ENCODE data around the gene UNKL. TPM values are rescaled to one million over a fixed set of nuclear protein-coding genes. Genes with fewer than 3 reads are reported as not detected.

The UNKL gene
- total RNA-seq (2021; fragmentation: NEBNext Ultra II Directional; extraction: Animal tissue kit (Norgen Biotek cat#: 25700)) (31.8 and 32.1 TPM in 2 replicates), polyA plus RNA-seq (2011; rRNA removed) (25.1 and 32.0 TPM in 2 replicates), polyA minus RNA-seq (2011; rRNA and poly(A)+ RNA removed) (7.3 and 13.6 TPM in 2 replicates)
- 32.1 TPM for polyA plus RNA-seq (2011; cell fraction: cytosol; rRNA removed)
- 126 TPM for polyA plus RNA-seq (2011; cell fraction: nucleus; rRNA removed)
- polyA plus RNA-seq (2012, experiment 1 of 2) = 11.6 to 23.0 TPM (median 17.3 TPM) in 4 replicates
- 8.4 TPM for polyA plus RNA-seq (2012, experiment 2 of 2)
- 15.8 TPM for polyA plus RNA-seq (2013, experiment 1 of 2)
- 13.7 TPM for polyA plus RNA-seq (2013, experiment 2 of 2)
- 30.1 TPM for polyA minus RNA-seq (2011; cell fraction: cytosol; rRNA and poly(A)+ RNA removed)
- 31.8 TPM for polyA minus RNA-seq (2011; cell fraction: nucleus; rRNA and poly(A)+ RNA removed)
- long read RNA-seq, experiment 1, partial matches to known transcripts = 2 of 8 reads
- long read RNA-seq, experiment 1, other reads (novel, unspliced or antisense) = 4 of 8 reads
- long read RNA-seq, experiment 2, partial matches to known transcripts = 0 of 4 reads
- long read RNA-seq, experiment 2, other reads (novel, unspliced or antisense) = 4 of 4 reads

GRCh38 chr16:1414532-1415260, at the start of gene UNKL:
Gene UNKL, minus strand, starts transcription at chr16:1414704. Its CDS starts 13 bp downstream, at chr16:1414691.
- Histone ChIP-seq H3K56ac (replicated peaks; ENCODE audit: insufficient read length, low read depth, low read length) (peak within 1 kb of the TSS; percentile 46), H4K91ac (replicated peaks; ENCODE audit: insufficient read length, low read length) (peak within 1 kb of the TSS; percentile 15), H2BK20ac (ENCODE audit: low read length) (no peak within 1 kb of the TSS), H2BK120ac (replicated peaks; ENCODE audit: low read depth, low read length) (no peak within 1 kb of the TSS), H3K4me2 (ENCODE audit: insufficient read depth in 1 of 2, low read depth in 2 of 2, low read length in 2 of 2) (peak within 1 kb of the TSS; percentile 22 to 76), H3K27ac (ENCODE audit: low read depth, low read length) (no peak within 1 kb of the TSS; the same call in 1 of the 2 replicates), H3K14ac (ENCODE audit: insufficient read length) (no peak within 1 kb of the TSS), H2BK5ac (ENCODE audit: low read depth, low read length) (no peak within 1 kb of the TSS), H4K8ac (ENCODE audit: extremely low read depth, insufficient read depth, low read length) (peak within 1 kb of the TSS; percentile 86), H3K4ac (replicated peaks; ENCODE audit: insufficient read length, low read depth, low read length) (peak within 1 kb of the TSS; percentile 69), H2BK15ac (ENCODE audit: low read length) (no peak within 1 kb of the TSS), H3K18ac (ENCODE audit: extremely low read depth, low read length) (no peak within 1 kb of the TSS; the same call in 1 of the 2 replicates), H2BK12ac (ENCODE audit: low read depth, low read length) (peak within 1 kb of the TSS; percentile 60; the same call in 1 of the 2 replicates), H2AFZ (ENCODE audit: low read length) (no peak within 1 kb of the TSS), H3K4me1 (replicated peaks in 1 of 4; ENCODE audit: control insufficient read depth in 3 of 4, insufficient read depth in 4 of 4, low read length in 3 of 4) (peaks cover 0 to 3% (median 2%) of the 10 kb centered on the region in 4 experiments; a peak in 5 of 7 replicates), H3K27me3 (replicated peaks in 1 of 4; ENCODE audit: control insufficient read depth in 3 of 4, extremely low read depth in 1 of 4, insufficient read depth in 3 of 4, low read length in 3 of 4) (no peaks in the 10 kb centered on the region), H3K79me2 (ENCODE audit: control insufficient read depth in 1 of 2, insufficient read depth in 2 of 2, low read length in 2 of 2) (peaks cover under 1 to 14% of the 10 kb centered on the region in 2 experiments), H3K23ac (ENCODE audit: insufficient read length) (no peak within 1 kb of the TSS), H4K5ac (ENCODE audit: insufficient read length, low read depth, low read length) (peak within 1 kb of the TSS; percentile 60), H3K9me3 (ENCODE audit: insufficient read depth in 2 of 2, low read depth in 1 of 2, low read length in 1 of 2) (no peaks in the 10 kb centered on the region), H3K79me1 (ENCODE audit: low read depth, low read length) (peaks cover 4% of the 10 kb centered on the region; the same call in 1 of the 2 replicates), H3K4me3 (ENCODE audit: extremely low read depth in 1 of 4, insufficient read depth in 2 of 4, low read depth in 3 of 4, low read length in 4 of 4) (peak within 1 kb of the TSS; percentile 62 to 98 (median 78)), H4K20me1 (replicated peaks in 1 of 2; ENCODE audit: control insufficient read depth in 1 of 2, insufficient read depth in 2 of 2, low read length in 2 of 2) (peaks cover 2 to 10% of the 10 kb centered on the region in 2 experiments), H3K36me3 (ENCODE audit: control insufficient read depth in 2 of 4, insufficient read depth in 4 of 4, low read length in 3 of 4) (no peaks in the 10 kb centered on the region; a peak in 3 of 8 replicates), H3K23me2 (ENCODE audit: low read depth, low read length) (peaks cover 3% of the 10 kb centered on the region), H2AK5ac (ENCODE audit: low read depth, low read length) (no peak within 1 kb of the TSS), H3K9ac (replicated peaks in 1 of 4; ENCODE audit: extremely low read depth in 1 of 4, low read depth in 3 of 4, low read length in 3 of 4) (peak within 1 kb of the TSS in 3 of 4 experiments; percentile 54 to 89 (median 71); a peak in 4 of 7 replicates)
- FAIRE-seq (no peak), DNase-seq (ENCODE audit: low read depth in 1 of 2, low spot score in 2 of 2) (peak in 1 of 2 experiments; percentile 88)
- POLR2A ChIA-PET (ENCODE audit: partially characterized antibody) = interaction anchor here (1.0 to 1.1 kb wide), 2 partner anchors 12 to 19 kb away, joined by 3 to 4 read pairs; no protein-coding TSS in a partner anchor
- 16% methylated on average over 16 of the region's 72 CpGs; no CpG with 5 or more reads in 1 of the 2 experiments for WGBS, 2 experiments (ENCODE audit: extremely low coverage in 1 of 2, insufficient coverage in 1 of 2, insufficient read length in 1 of 2, insufficient replicate concordance in 2 of 2, low coverage in 1 of 2, low lambda C conversion rate in 2 of 2, missing lambda C conversion rate in 1 of 2)
- CTCF ChIA-PET (ENCODE audit: partially characterized antibody) = interaction anchor here (0.8 to 1.8 kb wide), 3 partner anchors 12 to 84 kb away, joined by 3 read pairs; no protein-coding TSS in a partner anchor
- no peak for TF ChIP-seq POLR2AphosphoS5 (IDR thresholded peaks at IDR 0.05; ENCODE audit: low read depth, low read length)
- no peak for TF ChIP-seq SRF (IDR thresholded peaks at IDR 0.05; ENCODE audit: low read depth, low read length)
- TF ChIP-seq EGR1 (IDR thresholded peaks at IDR 0.05; ENCODE audit: borderline replicate concordance, low read depth, low read length) = peak; percentile 41; the same call in 1 of the 2 replicates
- TF ChIP-seq, protein P1, sequence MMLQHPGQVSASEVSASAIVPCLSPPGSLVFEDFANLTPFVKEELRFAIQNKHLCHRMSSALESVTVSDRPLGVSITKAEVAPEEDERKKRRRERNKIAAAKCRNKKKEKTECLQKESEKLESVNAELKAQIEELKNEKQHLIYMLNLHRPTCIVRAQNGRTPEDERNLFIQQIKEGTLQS (IDR thresholded peaks at IDR 0.05; ENCODE audit: insufficient read depth, low read depth, low read length) = no peak
- TF ChIP-seq, protein P2, sequence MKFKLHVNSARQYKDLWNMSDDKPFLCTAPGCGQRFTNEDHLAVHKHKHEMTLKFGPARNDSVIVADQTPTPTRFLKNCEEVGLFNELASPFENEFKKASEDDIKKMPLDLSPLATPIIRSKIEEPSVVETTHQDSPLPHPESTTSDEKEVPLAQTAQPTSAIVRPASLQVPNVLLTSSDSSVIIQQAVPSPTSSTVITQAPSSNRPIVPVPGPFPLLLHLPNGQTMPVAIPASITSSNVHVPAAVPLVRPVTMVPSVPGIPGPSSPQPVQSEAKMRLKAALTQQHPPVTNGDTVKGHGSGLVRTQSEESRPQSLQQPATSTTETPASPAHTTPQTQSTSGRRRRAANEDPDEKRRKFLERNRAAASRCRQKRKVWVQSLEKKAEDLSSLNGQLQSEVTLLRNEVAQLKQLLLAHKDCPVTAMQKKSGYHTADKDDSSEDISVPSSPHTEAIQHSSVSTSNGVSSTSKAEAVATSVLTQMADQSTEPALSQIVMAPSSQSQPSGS (IDR thresholded peaks at IDR 0.05; ENCODE audit: low read length) = no peak
- TF ChIP-seq BRCA1 (IDR thresholded peaks at IDR 0.05; ENCODE audit: low read depth, low read length) = no peak
